ENCODE measurements around the gene SKAP1. TPM values are rescaled to one million over a fixed set of nuclear protein-coding genes. Genes with fewer than 3 reads are reported as not detected.

SKAP1 gene
- total RNA-seq, 1 donor from 2014 or later, result not detected

DNA sequence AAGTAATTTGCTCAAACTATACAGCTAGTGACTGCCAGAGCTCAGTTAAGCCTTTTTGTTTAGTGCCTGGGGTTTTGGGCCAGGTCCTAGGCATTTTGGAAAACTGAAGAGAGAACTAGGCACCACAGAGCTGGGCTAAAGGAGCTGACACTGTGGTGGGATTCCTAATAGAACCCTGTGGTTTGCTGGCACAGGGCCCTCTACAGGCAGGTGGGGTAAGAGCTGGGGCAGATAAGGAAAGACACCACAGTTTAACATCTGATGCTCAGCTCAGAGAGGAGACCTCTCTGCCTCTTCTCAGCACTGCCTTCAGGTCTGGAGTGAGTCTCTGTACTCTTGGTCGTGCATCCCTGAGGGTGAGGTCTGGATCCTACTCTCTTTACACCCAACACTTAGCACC lies 201.3 kb downstream of the SKAP1 start:
- DNase-seq, result no peak
- H3K9me3 Mint-ChIP-seq (ENCODE audit: unreplicated experiment), result no peaks in the 10 kb centered on the region
- H3K27me3 Mint-ChIP-seq (ENCODE audit: unreplicated experiment), result no peaks in the 10 kb centered on the region
- H3K27ac Mint-ChIP-seq (ENCODE audit: unreplicated experiment), result no peak overlapping the region
- H3K4me1 Mint-ChIP-seq (ENCODE audit: low read depth, unreplicated experiment), result peaks cover 3% of the 10 kb centered on the region
- TF ChIP-seq, protein P1, sequence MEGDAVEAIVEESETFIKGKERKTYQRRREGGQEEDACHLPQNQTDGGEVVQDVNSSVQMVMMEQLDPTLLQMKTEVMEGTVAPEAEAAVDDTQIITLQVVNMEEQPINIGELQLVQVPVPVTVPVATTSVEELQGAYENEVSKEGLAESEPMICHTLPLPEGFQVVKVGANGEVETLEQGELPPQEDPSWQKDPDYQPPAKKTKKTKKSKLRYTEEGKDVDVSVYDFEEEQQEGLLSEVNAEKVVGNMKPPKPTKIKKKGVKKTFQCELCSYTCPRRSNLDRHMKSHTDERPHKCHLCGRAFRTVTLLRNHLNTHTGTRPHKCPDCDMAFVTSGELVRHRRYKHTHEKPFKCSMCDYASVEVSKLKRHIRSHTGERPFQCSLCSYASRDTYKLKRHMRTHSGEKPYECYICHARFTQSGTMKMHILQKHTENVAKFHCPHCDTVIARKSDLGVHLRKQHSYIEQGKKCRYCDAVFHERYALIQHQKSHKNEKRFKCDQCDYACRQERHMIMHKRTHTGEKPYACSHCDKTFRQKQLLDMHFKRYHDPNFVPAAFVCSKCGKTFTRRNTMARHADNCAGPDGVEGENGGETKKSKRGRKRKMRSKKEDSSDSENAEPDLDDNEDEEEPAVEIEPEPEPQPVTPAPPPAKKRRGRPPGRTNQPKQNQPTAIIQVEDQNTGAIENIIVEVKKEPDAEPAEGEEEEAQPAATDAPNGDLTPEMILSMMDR (IDR thresholded peaks at IDR 0.05; ENCODE audit: partially characterized antibody, unreplicated experiment), result no peak
- no peaks in the 10 kb centered on the region for H3K36me3 Mint-ChIP-seq (ENCODE audit: unreplicated experiment)
- H3K4me3 Mint-ChIP-seq (ENCODE audit: unreplicated experiment), result no peak overlapping the region

DNA sequence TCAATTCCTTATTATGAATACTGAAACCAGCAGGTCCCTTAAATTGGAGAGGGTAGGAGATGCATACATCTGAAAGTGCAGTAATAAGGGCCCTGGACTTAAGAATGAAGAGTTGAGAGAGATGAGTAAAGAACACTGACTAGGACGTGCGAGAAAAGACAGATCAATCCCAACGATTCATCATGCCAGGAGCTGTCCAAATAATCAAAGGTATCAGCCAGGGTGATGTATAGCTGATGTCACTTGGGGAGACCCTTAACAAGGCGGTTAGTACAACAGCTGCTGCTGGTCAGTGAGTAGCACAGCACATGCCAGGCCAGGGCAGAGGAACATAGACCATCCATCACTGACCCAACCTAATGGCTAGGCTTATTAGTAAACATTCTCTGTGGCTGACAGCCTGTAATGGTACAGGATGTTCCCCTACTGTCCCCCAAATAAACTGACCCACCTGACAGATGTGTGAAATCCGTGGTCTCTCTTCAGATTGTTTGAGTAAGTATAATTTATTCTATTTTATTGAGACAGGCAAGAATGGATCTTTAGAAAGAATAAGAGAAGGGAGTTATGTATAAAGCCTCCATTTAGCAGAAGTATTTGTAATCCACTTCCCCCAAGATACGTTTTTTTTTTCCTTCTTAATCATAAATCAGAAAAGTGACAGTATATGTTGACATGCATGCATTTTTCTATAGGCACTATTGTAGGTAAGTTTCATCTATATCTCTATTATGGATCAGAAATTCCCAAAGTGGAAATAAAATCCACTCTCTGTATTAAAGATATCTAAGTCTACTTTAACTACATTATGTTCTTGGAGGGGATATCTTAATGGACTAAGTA lies 204.1 kb downstream of the SKAP1 start:
- Mint-ChIP-seq H3K9me3 (ENCODE audit: unreplicated experiment) (no peaks in the 10 kb centered on the region), H3K4me1 (ENCODE audit: low read depth, unreplicated experiment) (peaks cover 3% of the 10 kb centered on the region), H3K27ac (ENCODE audit: unreplicated experiment) (no peak overlapping the region), H3K36me3 (ENCODE audit: unreplicated experiment) (no peaks in the 10 kb centered on the region), H3K4me3 (ENCODE audit: unreplicated experiment) (no peak overlapping the region), H3K27me3 (ENCODE audit: unreplicated experiment) (no peaks in the 10 kb centered on the region)
- TF ChIP-seq, protein P1 (IDR thresholded peaks at IDR 0.05; ENCODE audit: partially characterized antibody, unreplicated experiment), result no peak
- DNase-seq, result no peak

DNA sequence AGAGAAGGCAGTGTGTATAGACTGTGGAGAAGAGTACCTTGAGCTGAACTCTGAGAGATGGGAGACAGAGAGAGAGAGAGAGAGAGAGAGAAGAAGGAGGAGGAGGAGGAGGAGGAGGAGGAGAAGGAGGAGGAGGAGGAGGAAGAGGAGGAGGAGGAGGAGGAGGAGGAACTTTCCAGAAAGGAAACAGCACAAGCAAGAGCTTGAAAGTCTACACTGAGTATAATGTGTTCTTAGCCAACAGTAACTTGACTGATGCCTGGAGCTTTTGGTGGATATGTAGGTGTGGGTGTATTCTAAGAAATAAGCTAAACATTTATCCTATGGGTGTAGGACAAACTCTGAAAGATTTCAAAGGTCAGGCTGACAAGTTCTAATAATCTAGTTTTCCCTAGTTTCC lies 206.1 kb downstream of the SKAP1 start:
- TF ChIP-seq, protein P1 (IDR thresholded peaks at IDR 0.05; ENCODE audit: partially characterized antibody, unreplicated experiment), result no peak
- H3K4me3 Mint-ChIP-seq (ENCODE audit: unreplicated experiment), result no peak overlapping the region

DNA sequence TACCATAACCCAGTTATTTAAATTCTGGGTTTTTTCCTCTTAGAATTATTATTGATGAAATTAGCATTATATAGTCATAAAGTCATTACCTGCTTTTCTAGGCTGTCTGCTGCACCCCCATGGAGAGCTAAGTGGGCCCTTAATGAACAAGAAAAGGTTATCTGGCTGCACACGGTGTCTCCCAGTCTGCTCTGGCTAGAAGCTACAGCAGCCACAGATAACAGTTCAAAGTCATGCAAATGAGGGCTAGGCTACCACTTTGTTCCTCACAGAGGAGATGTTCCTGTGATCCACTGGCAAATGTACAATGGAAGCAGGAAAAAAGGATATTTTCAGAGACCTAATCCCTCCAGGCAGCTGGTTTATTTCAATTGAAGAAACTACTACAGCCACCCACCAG lies 210.4 kb downstream of the SKAP1 start:
- Mint-ChIP-seq H3K4me3 (ENCODE audit: unreplicated experiment) (no peak overlapping the region), H3K9me3 (ENCODE audit: unreplicated experiment) (no peaks in the 10 kb centered on the region), H3K27ac (ENCODE audit: unreplicated experiment) (no peak overlapping the region), H3K27me3 (ENCODE audit: unreplicated experiment) (no peaks in the 10 kb centered on the region), H3K36me3 (ENCODE audit: unreplicated experiment) (no peaks in the 10 kb centered on the region), H3K4me1 (ENCODE audit: low read depth, unreplicated experiment) (peaks cover 7% of the 10 kb centered on the region)
- no peak for DNase-seq
- TF ChIP-seq, protein P1 (IDR thresholded peaks at IDR 0.05; ENCODE audit: partially characterized antibody, unreplicated experiment), result no peak

More for the DNA sequence above, 206.1 kb downstream of the SKAP1 start:
- Mint-ChIP-seq H3K27me3 (ENCODE audit: unreplicated experiment) (no peaks in the 10 kb centered on the region), H3K9me3 (ENCODE audit: unreplicated experiment) (no peaks in the 10 kb centered on the region), H3K27ac (ENCODE audit: unreplicated experiment) (no peak overlapping the region), H3K36me3 (ENCODE audit: unreplicated experiment) (no peaks in the 10 kb centered on the region), H3K4me1 (ENCODE audit: low read depth, unreplicated experiment) (peaks cover 7% of the 10 kb centered on the region)
- no peak for DNase-seq

DNA sequence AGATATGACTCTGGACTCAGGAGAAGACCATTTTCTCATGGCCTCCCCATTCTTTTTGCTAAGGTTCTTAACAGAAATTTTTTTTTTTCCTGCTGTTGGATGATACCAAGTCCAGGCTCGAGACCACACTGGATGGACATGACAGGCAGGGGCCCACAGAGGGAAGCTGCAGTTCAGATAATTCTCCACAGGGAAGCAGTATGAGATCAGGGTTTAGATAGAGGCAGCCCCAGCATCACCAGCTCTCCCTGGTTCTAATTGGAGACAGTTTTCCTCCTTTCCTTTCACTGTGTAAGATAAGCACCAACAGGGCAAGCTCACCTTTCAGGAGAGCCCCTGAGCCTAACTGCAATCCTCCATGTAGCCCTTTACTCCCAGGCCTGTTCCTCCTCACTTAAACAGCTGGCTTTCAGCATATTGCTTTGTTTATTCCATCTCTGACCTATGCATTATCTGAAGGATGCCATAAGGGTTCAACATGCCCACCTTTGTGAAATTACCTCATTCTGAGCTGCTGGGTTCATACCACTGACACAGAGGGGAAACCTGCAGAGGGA lies 214.4 kb downstream of the SKAP1 start:
- Mint-ChIP-seq H3K27ac (ENCODE audit: unreplicated experiment) (no peak overlapping the region), H3K36me3 (ENCODE audit: unreplicated experiment) (no peaks in the 10 kb centered on the region), H3K4me1 (ENCODE audit: low read depth, unreplicated experiment) (peaks cover 7% of the 10 kb centered on the region), H3K4me3 (ENCODE audit: unreplicated experiment) (no peak overlapping the region), H3K9me3 (ENCODE audit: unreplicated experiment) (no peaks in the 10 kb centered on the region), H3K27me3 (ENCODE audit: unreplicated experiment) (no peaks in the 10 kb centered on the region)
- DNase-seq, result peak; percentile 55
- TF ChIP-seq, protein P1 (IDR thresholded peaks at IDR 0.05; ENCODE audit: partially characterized antibody, unreplicated experiment), result peak; percentile 52
